ENCODE measurements around the gene SUSD4. TPM values are rescaled to one million over a fixed set of nuclear protein-coding genes. Genes with fewer than 3 reads are reported as not detected.

The SUSD4 gene
- total RNA-seq, 1 experiment from 2014 or later, result 3.5 TPM

DNA sequence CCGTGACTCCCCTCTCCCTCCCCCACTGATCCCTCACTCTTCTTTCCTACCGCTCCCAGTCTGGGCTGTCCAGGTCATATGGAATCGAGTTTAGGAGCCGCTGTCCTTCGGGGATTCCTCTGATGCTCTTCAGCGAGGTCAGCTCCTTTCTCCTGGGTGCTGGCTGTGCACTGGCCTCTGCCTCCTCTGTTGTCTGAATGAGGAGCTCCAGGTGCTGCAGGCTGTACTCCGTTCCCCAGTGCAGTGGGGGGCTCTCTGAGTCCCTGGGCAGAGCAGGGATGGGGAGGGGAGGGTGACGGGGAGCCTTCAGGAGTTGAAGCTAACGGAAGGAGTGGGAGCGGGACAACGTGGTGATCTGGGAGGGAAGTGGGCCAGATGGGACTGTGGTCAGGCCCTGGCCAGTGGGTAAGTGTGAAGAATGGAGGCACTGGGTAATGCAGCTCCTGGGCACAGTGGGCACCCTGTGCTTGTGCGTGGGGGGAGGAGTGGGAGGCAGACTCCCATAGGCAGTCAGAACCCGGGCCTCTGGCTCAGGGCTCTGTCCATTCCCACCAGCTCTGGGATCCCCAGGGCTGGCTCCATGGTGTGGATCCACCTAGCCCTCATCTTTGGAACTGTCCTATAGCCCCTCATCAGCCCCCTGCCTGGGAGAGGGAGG, 161.5 kb downstream of the SUSD4 start:
- Histone ChIP-seq H3K4me1 (ENCODE audit: insufficient read depth, low read length) (no peaks in the 10 kb centered on the region), H3K27me3 (ENCODE audit: insufficient read depth, low read length) (no peaks in the 10 kb centered on the region), H3K56ac (ENCODE audit: insufficient read length, low read depth, low read length) (no peak overlapping the region), H2BK5ac (ENCODE audit: insufficient read length, low read length) (no peak overlapping the region), H3K9ac (ENCODE audit: extremely low read depth, insufficient read length, low read length) (no peak overlapping the region), H4K5ac (ENCODE audit: insufficient read length, low read depth, low read length) (no peak overlapping the region), H3K23me2 (ENCODE audit: insufficient read length, low read depth, low read length, poor library complexity, severe bottlenecking) (no peaks in the 10 kb centered on the region), H2BK120ac (ENCODE audit: low read depth, low read length, poor library complexity, severe bottlenecking) (no peak overlapping the region), H4K91ac (ENCODE audit: insufficient read length, low read depth, low read length) (no peak overlapping the region), H3T11ph (ENCODE audit: low read length) (no peak overlapping the region), H3K79me2 (ENCODE audit: insufficient read depth, low read length) (no peaks in the 10 kb centered on the region), H2BK12ac (ENCODE audit: insufficient read length, low read depth, low read length) (no peak overlapping the region), H2BK15ac (ENCODE audit: low read depth, low read length) (no peak overlapping the region), H3K4ac (ENCODE audit: low read depth, low read length) (no peak overlapping the region), H3K79me1 (ENCODE audit: insufficient read depth, low read depth, low read length, poor library complexity, severe bottlenecking) (no peaks in the 10 kb centered on the region), H2AK5ac (ENCODE audit: insufficient read length, low read length) (no peak overlapping the region), H3K4me2 (ENCODE audit: insufficient read depth, insufficient read length, low read length) (no peak overlapping the region), H4K8ac (replicated peaks; ENCODE audit: insufficient read length, low read depth, low read length) (no peak overlapping the region), H3K23ac (ENCODE audit: insufficient read length, low read depth, low read length) (no peak overlapping the region), H4K20me1 (ENCODE audit: control insufficient read depth, insufficient read depth, insufficient read length) (no peaks in the 10 kb centered on the region), H3K14ac (ENCODE audit: insufficient read depth, low read length) (no peak overlapping the region; the same call in 1 of the 2 replicates), H3K9me3 (ENCODE audit: control insufficient read depth, low read depth, low read length) (no peaks in the 10 kb centered on the region), H2BK20ac (ENCODE audit: low read depth, low read length, poor library complexity, severe bottlenecking) (no peak overlapping the region), H3K27ac (ENCODE audit: insufficient read length, low read depth, low read length) (no peak overlapping the region), H3K18ac (ENCODE audit: insufficient read length, low read depth, low read length) (no peak overlapping the region), H2AFZ (ENCODE audit: low read length) (no peak overlapping the region)
- WGBS (ENCODE audit: extremely low coverage, insufficient read length, low lambda C conversion rate), result no CpG with 5 or more reads among the region's 13 CpGs
- peaks cover 3% of the 10 kb centered on the region for H3K27me3 Mint-ChIP-seq (ENCODE audit: low read depth)
- no peak for DNase-seq
- H3K9me3 Mint-ChIP-seq, result no peaks in the 10 kb centered on the region
- 0 out of 4 replicates have a peak, but pooled peaks cover 0 to 5% of the 10 kb centered on the region in 2 experiments for H3K4me1 Mint-ChIP-seq
- no peak for TF ChIP-seq CTCF (conservative IDR thresholded peaks at IDR 0.05)
- no peaks in the 10 kb centered on the region for H3K36me3 Mint-ChIP-seq (ENCODE audit: insufficient read depth in 1 of 3, low read depth in 3 of 3)
- peak overlapping the region in 1 of 3 experiments; percentile 87; a peak in 1 of 7 replicates for H3K27ac Mint-ChIP-seq
- H3K4me3 Mint-ChIP-seq, result no peak overlapping the region; a peak in 1 of 5 replicates
